Measurements from ENCODE around the gene RNF133.

DNA sequence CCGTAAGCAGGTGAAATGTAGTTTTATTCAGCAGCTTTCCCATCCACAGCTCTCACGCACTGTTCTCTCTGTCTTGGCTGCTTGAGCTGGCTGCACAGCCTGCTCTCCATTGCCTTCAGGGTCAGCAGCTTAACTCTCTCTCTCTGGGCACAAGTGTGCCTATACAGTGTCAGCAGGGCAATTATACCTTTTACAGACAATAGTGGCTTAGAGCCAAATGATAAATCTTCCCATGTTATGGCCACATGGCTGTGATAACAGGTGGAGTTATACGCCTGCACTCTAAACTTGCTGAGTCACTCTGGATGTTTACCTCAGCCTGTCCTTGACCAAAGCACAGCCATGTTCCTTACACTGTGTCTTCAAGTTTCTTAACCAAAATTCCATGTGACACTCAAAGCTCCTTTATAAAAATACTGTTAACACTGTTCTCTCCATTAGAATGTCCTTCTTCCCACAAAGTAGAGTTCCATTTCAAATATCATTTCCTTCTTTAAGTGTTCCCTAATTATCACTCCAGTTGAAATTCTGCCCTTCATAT lies 6.1 kb downstream of the RNF133 start:
- TF ChIP-seq, protein P1, sequence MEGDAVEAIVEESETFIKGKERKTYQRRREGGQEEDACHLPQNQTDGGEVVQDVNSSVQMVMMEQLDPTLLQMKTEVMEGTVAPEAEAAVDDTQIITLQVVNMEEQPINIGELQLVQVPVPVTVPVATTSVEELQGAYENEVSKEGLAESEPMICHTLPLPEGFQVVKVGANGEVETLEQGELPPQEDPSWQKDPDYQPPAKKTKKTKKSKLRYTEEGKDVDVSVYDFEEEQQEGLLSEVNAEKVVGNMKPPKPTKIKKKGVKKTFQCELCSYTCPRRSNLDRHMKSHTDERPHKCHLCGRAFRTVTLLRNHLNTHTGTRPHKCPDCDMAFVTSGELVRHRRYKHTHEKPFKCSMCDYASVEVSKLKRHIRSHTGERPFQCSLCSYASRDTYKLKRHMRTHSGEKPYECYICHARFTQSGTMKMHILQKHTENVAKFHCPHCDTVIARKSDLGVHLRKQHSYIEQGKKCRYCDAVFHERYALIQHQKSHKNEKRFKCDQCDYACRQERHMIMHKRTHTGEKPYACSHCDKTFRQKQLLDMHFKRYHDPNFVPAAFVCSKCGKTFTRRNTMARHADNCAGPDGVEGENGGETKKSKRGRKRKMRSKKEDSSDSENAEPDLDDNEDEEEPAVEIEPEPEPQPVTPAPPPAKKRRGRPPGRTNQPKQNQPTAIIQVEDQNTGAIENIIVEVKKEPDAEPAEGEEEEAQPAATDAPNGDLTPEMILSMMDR (IDR thresholded peaks at IDR 0.05), result no peak
- no peak for TF ChIP-seq POLR2A (IDR thresholded peaks at IDR 0.05)
- no peak for TF ChIP-seq POLR2AphosphoS5 (IDR thresholded peaks at IDR 0.05)
- TF ChIP-seq EP300 (IDR thresholded peaks at IDR 0.05), result no peak

Data from upper lobe of left lung (tissue), 4 donors.